ENCODE measurements around the gene PPIE. TPM values are rescaled to one million over a fixed set of nuclear protein-coding genes. Genes with fewer than 3 reads are reported as not detected.
"Not testable (repeated sequence)": the region's sequence is repeated elsewhere in the genome, so short reads cannot be mapped to it uniquely, and the experiment has no call there.

Gene PPIE
- total RNA-seq, 2 experiments from 2014 or later = 64.1 to 68.7 TPM

GRCh38 chr1:39761016-39761415 lies 22.3 kb downstream of the PPIE start:
- Mint-ChIP-seq H3K27ac (no peak overlapping the region), H3K9me3 (no peaks in the 10 kb centered on the region), H3K4me1 (ENCODE audit: low read depth) (no peaks in the 10 kb centered on the region), H3K36me3 (peaks cover 22% of the 10 kb centered on the region), H3K27me3 (no peaks in the 10 kb centered on the region), H3K4me3 (no peak overlapping the region)
- intact Hi-C loops (cut with micrococcal nuclease) = no loop called here
- POLR2A ChIA-PET = no interaction called here
- DNase-seq = no peak
- CTCF ChIA-PET = no interaction called here

GRCh38 chr1:39761557-39762260 lies 23.0 kb downstream of the PPIE start:
- no peaks in the 10 kb centered on the region for H3K27me3 Mint-ChIP-seq
- no peaks in the 10 kb centered on the region for H3K4me1 Mint-ChIP-seq (ENCODE audit: low read depth)
- no peak for DNase-seq
- POLR2A ChIA-PET = no interaction called here
- H3K9me3 Mint-ChIP-seq = no peaks in the 10 kb centered on the region
- no peak overlapping the region for H3K27ac Mint-ChIP-seq
- CTCF ChIA-PET = no interaction called here
- H3K36me3 Mint-ChIP-seq = peaks cover 18% of the 10 kb centered on the region
- intact Hi-C loops (cut with micrococcal nuclease) = no loop called here
- no peak overlapping the region for H3K4me3 Mint-ChIP-seq

GRCh38 chr1:39762550-39763540 lies 24.2 kb downstream of the PPIE start:
- peaks cover 13% of the 10 kb centered on the region for H3K36me3 Mint-ChIP-seq
- no peaks in the 10 kb centered on the region for H3K4me1 Mint-ChIP-seq (ENCODE audit: low read depth)
- H3K27me3 Mint-ChIP-seq = no peaks in the 10 kb centered on the region
- no peak overlapping the region for H3K4me3 Mint-ChIP-seq
- H3K27ac Mint-ChIP-seq = no peak overlapping the region
- intact Hi-C loops (cut with micrococcal nuclease) = no loop called here
- DNase-seq = no peak
- H3K9me3 Mint-ChIP-seq = no peaks in the 10 kb centered on the region
- CTCF ChIA-PET = no interaction called here
- POLR2A ChIA-PET = no interaction called here

- POLR2A ChIA-PET; intact Hi-C loops (cut with micrococcal nuclease); H3K9me3 Mint-ChIP-seq; H3K4me1 Mint-ChIP-seq (ENCODE audit: low read depth); H3K27ac Mint-ChIP-seq; H3K27me3 Mint-ChIP-seq; DNase-seq; H3K4me3 Mint-ChIP-seq; H3K36me3 Mint-ChIP-seq; CTCF ChIA-PET: not testable (repeated sequence)
Observed at GRCh38 chr1:39763619-39764374, 25.1 kb downstream of the PPIE start.

GRCh38 chr1:39764512-39764911 lies 25.8 kb downstream of the PPIE start:
- DNase-seq; H3K4me3 Mint-ChIP-seq; H3K27me3 Mint-ChIP-seq; intact Hi-C loops (cut with micrococcal nuclease); POLR2A ChIA-PET; H3K9me3 Mint-ChIP-seq; H3K4me1 Mint-ChIP-seq (ENCODE audit: low read depth); H3K27ac Mint-ChIP-seq; H3K36me3 Mint-ChIP-seq; CTCF ChIA-PET: not testable (repeated sequence)

- H3K9me3 Mint-ChIP-seq; H3K4me1 Mint-ChIP-seq (ENCODE audit: low read depth); intact Hi-C loops (cut with micrococcal nuclease); H3K36me3 Mint-ChIP-seq; H3K27ac Mint-ChIP-seq; POLR2A ChIA-PET; DNase-seq; H3K4me3 Mint-ChIP-seq; H3K27me3 Mint-ChIP-seq; CTCF ChIA-PET: not testable (repeated sequence)
Observed at GRCh38 chr1:39766466-39766865, 27.8 kb downstream of the PPIE start.

- H3K27me3 Mint-ChIP-seq; H3K9me3 Mint-ChIP-seq; intact Hi-C loops (cut with micrococcal nuclease); CTCF ChIA-PET; POLR2A ChIA-PET; H3K36me3 Mint-ChIP-seq; H3K4me1 Mint-ChIP-seq (ENCODE audit: low read depth); H3K27ac Mint-ChIP-seq; H3K4me3 Mint-ChIP-seq; DNase-seq: not testable (repeated sequence)
Observed at GRCh38 chr1:39769502-39769901, 30.8 kb downstream of the PPIE start.

- H3K27ac Mint-ChIP-seq; intact Hi-C loops (cut with micrococcal nuclease); H3K27me3 Mint-ChIP-seq; H3K36me3 Mint-ChIP-seq; CTCF ChIA-PET; H3K9me3 Mint-ChIP-seq; POLR2A ChIA-PET; H3K4me1 Mint-ChIP-seq (ENCODE audit: low read depth): not testable (repeated sequence)
- peak; percentile 56 for DNase-seq
- peak overlapping the region; percentile 24 for H3K4me3 Mint-ChIP-seq
Observed at GRCh38 chr1:39770100-39771021, 31.7 kb downstream of the PPIE start.

GRCh38 chr1:39771022-39771532 lies 32.4 kb downstream of the PPIE start, which contains the start of gene OXCT2:
TSS of gene OXCT2 (minus strand) at chr1:39771348. CDS start at chr1:39771255, 93 bp downstream.
- H3K36me3 Mint-ChIP-seq; H3K9me3 Mint-ChIP-seq; H3K4me1 Mint-ChIP-seq (ENCODE audit: low read depth); CTCF ChIA-PET; H3K27me3 Mint-ChIP-seq; H3K27ac Mint-ChIP-seq; POLR2A ChIA-PET; intact Hi-C loops (cut with micrococcal nuclease): not testable (repeated sequence)
- H3K4me3 Mint-ChIP-seq = peak within 1 kb of the TSS; percentile 24
- DNase-seq = peak; percentile 20

- DNase-seq; CTCF ChIA-PET; H3K27me3 Mint-ChIP-seq; intact Hi-C loops (cut with micrococcal nuclease); POLR2A ChIA-PET; H3K4me3 Mint-ChIP-seq; H3K4me1 Mint-ChIP-seq (ENCODE audit: low read depth); H3K27ac Mint-ChIP-seq; H3K9me3 Mint-ChIP-seq; H3K36me3 Mint-ChIP-seq: not testable (repeated sequence)
Observed at GRCh38 chr1:39773369-39773979, 34.8 kb downstream of the PPIE start.

GRCh38 chr1:39775141-39775540 lies 36.5 kb downstream of the PPIE start:
- H3K36me3 Mint-ChIP-seq; H3K4me1 Mint-ChIP-seq (ENCODE audit: low read depth); CTCF ChIA-PET; intact Hi-C loops (cut with micrococcal nuclease); H3K27ac Mint-ChIP-seq; H3K4me3 Mint-ChIP-seq; DNase-seq; H3K27me3 Mint-ChIP-seq; POLR2A ChIA-PET; H3K9me3 Mint-ChIP-seq: not testable (repeated sequence)
